GM19463 (cell line): ENCODE results near the gene MOV10L1.
"Not testable (repeated sequence)": the region's sequence is repeated elsewhere in the genome, so short reads cannot be mapped to it uniquely, and the experiment has no call there.

Experiments used
- ATAC-seq: cut with Tn5 transposase; IDR thresholded peaks from one replicate; pipeline ENCODE4 v1.9.1; 2021; ENCODE audit warnings: mild to moderate bottlenecking, moderate library complexity; ENCODE audit not compliant: unreplicated experiment

Gene MOV10L1

GRCh38 chr22:50199829-50200460, 110.1 kb downstream of the MOV10L1 start:
- no peak for ATAC-seq

- ATAC-seq = peak; percentile 74
Measured at GRCh38 chr22:50200461-50201190, 110.8 kb downstream of the MOV10L1 start, which contains the start of gene SELENOO. SELENOO (plus strand) TSS chr22:50201011; CDS start chr22:50201037, 26 bp downstream.

GRCh38 chr22:50201191-50202129, 111.7 kb downstream of the MOV10L1 start:
- peak; percentile 20 for ATAC-seq

- no peak for ATAC-seq
Measured at GRCh38 chr22:50202130-50202666, 112.4 kb downstream of the MOV10L1 start.

- ATAC-seq = no peak
Measured at GRCh38 chr22:50203288-50203687, 113.5 kb downstream of the MOV10L1 start.

- no peak for ATAC-seq
Measured at GRCh38 chr22:50204571-50204970, 114.8 kb downstream of the MOV10L1 start.

- not testable (repeated sequence) for ATAC-seq
Measured at GRCh38 chr22:50204998-50205397, 115.2 kb downstream of the MOV10L1 start.

- no peak for ATAC-seq
Measured at GRCh38 chr22:50205781-50206569, 116.2 kb downstream of the MOV10L1 start.

GRCh38 chr22:50206599-50206998, 116.8 kb downstream of the MOV10L1 start:
- ATAC-seq = no peak

- no peak for ATAC-seq
Measured at GRCh38 chr22:50207383-50208140, 117.8 kb downstream of the MOV10L1 start.

- ATAC-seq = no peak
Measured at GRCh38 chr22:50208430-50208938, 118.7 kb downstream of the MOV10L1 start.

- no peak for ATAC-seq
Measured at GRCh38 chr22:50208939-50209892, 119.4 kb downstream of the MOV10L1 start.

- ATAC-seq = no peak
Measured at GRCh38 chr22:50209893-50210292, 120.1 kb downstream of the MOV10L1 start.

GRCh38 chr22:50210378-50211139, 120.8 kb downstream of the MOV10L1 start:
- ATAC-seq = no peak

- no peak for ATAC-seq
Measured at GRCh38 chr22:50211147-50211546, 121.3 kb downstream of the MOV10L1 start.
